RPMI8226 (cell line): ENCODE data around the gene DHX32.
"Not testable (repeated sequence)": the region's sequence is repeated elsewhere in the genome, so short reads cannot be mapped to it uniquely, and the experiment has no call there.

Experiments
- DNase-seq: peaks from one replicate; pipeline ENCODE4 v3.0.0-alpha.2; 2015

DHX32 gene

GRCh38 chr10:125895130-125896087 lies 14.3 kb upstream of the DHX32 start:
- DNase-seq, result peak; percentile 8

GRCh38 chr10:125894176-125894575 lies 13.1 kb upstream of the DHX32 start:
- DNase-seq, result not testable (repeated sequence)

- not testable (repeated sequence) for DNase-seq
Observed at GRCh38 chr10:125892402-125892801, 11.3 kb upstream of the DHX32 start.

GRCh38 chr10:125889441-125889840 lies 8.3 kb upstream of the DHX32 start:
- not testable (repeated sequence) for DNase-seq

GRCh38 chr10:125886914-125887512 lies 5.9 kb upstream of the DHX32 start:
- DNase-seq, result no peak

GRCh38 chr10:125883211-125883610 lies 2.1 kb upstream of the DHX32 start:
- DNase-seq, result no peak

- DNase-seq, result no peak
Observed at GRCh38 chr10:125882596-125882995, 1.5 kb upstream of the DHX32 start.

- DNase-seq, result no peak
Observed at GRCh38 chr10:125880719-125881118, 373 bp downstream of the DHX32 start.

GRCh38 chr10:125878957-125879835 lies 1.9 kb downstream of the DHX32 start:
- DNase-seq, result no peak

GRCh38 chr10:125871338-125871737 lies 9.8 kb downstream of the DHX32 start:
- no peak for DNase-seq

GRCh38 chr10:125868372-125868975 lies 12.6 kb downstream of the DHX32 start:
- DNase-seq, result peak; percentile 20

GRCh38 chr10:125866421-125867029 lies 14.6 kb downstream of the DHX32 start:
- DNase-seq, result no peak

GRCh38 chr10:125865120-125865519 lies 16.0 kb downstream of the DHX32 start:
- no peak for DNase-seq

GRCh38 chr10:125859128-125859817 lies 21.8 kb downstream of the DHX32 start:
- no peak for DNase-seq

GRCh38 chr10:125857185-125857760 lies 23.8 kb downstream of the DHX32 start:
- no peak for DNase-seq

- DNase-seq, result no peak
Observed at GRCh38 chr10:125852487-125852886, 28.6 kb downstream of the DHX32 start.

GRCh38 chr10:125850766-125851731 lies 30.0 kb downstream of the DHX32 start:
- DNase-seq, result no peak

- DNase-seq, result no peak
Observed at GRCh38 chr10:125849448-125849847, 31.6 kb downstream of the DHX32 start.

GRCh38 chr10:125848857-125849256 lies 32.2 kb downstream of the DHX32 start:
- DNase-seq, result no peak

- DNase-seq, result no peak
Observed at GRCh38 chr10:125848371-125848770, 32.7 kb downstream of the DHX32 start.
